D721Med (cell line): Measurements from ENCODE around the gene KIF1B.

Experiments
- DNase-seq: peaks from one replicate; pipeline ENCODE4 v3.0.0; 2011; ENCODE audit warnings: low spot score; ENCODE audit not compliant: insufficient read length
- FAIRE-seq: peaks from 2 replicates; lab custom pipeline; 2011; peaks lifted over from hg19 to GRCh38; lab: Jason Lieb, UNC
- TF ChIP-seq, protein P1 (sequence below): IDR thresholded peaks from 2 replicates; pipeline ENCODE4 v1.5.1; 2012; ENCODE audit warnings: mild to moderate bottlenecking, control low read depth; ENCODE audit not compliant: insufficient read depth; ENCODE audit errors: missing control alignments

KIF1B gene

DNA sequence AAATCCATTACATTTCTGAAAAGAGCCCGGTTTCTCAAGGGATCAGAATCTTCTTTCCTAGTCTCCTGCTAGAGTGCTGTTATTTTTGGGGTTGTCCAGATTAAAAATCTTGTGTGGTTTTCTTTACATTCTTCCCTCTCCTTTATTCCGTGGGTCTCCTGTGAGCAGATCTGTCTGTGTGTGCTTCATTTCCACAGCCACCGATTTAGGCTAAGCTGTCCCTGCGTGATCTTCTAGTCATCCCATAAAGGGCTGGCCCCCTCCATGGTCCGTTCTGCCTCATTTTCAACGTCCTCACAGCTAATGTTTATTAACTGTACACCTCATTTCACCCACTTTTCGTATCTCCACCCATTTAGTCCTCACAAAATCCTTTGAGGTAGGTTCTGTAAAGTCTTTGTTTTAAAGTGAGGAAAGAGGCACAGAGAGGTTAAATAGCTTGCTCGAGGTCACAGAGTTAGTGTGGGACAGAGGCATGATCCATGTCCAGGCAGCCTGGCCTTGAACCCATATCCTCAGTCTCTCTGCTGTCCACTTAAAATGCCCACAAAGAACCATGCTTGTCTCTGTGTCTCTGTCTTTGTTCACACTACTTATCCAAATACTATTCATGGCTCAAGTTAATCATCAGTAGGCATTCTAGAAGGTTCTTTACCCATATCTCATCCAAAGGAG lies 38.2 kb upstream of the KIF1B start:
- TF ChIP-seq, protein P1, sequence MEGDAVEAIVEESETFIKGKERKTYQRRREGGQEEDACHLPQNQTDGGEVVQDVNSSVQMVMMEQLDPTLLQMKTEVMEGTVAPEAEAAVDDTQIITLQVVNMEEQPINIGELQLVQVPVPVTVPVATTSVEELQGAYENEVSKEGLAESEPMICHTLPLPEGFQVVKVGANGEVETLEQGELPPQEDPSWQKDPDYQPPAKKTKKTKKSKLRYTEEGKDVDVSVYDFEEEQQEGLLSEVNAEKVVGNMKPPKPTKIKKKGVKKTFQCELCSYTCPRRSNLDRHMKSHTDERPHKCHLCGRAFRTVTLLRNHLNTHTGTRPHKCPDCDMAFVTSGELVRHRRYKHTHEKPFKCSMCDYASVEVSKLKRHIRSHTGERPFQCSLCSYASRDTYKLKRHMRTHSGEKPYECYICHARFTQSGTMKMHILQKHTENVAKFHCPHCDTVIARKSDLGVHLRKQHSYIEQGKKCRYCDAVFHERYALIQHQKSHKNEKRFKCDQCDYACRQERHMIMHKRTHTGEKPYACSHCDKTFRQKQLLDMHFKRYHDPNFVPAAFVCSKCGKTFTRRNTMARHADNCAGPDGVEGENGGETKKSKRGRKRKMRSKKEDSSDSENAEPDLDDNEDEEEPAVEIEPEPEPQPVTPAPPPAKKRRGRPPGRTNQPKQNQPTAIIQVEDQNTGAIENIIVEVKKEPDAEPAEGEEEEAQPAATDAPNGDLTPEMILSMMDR: no peak
- DNase-seq: no peak
- FAIRE-seq: no peak

DNA sequence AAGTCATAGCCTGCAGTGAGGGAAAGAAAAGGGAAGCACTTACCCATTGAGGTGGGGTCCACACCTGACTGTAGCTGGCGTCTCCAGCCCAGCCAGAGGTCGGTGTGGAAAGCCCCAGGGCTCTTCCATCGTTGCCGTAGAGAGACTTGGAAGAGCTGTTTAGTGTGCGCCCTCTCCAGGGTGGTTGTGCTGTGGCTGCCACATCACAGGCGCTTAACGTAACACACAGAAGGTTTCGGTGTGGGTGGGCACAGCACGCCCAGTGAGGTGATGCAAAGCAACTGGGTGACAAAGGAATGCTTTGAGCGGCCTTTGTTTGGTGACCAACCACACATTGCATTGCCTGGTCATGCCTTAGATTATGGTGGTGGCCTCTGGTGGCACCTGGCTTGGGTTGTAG lies 36.8 kb upstream of the KIF1B start:
- DNase-seq: no peak
- no peak for FAIRE-seq
- TF ChIP-seq, protein P1: no peak

DNA sequence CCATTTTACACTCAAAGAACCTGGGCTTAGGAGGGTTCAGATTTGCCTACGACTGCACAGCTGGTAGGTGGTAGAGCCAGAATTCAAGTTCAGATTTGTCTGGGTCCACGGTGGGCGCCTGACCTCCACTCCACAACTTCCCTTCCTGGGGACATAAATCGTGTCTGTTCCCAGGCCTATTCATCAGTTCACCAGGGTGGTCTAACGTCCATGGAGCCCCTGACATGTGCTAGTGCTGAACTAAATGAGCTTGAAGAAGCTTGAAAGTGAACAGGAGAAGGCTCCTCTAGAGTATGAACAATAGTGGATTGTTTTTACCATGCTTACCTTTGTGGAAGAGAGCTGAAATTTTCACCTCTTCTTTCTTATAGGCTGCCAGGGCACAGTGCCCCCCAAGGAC lies 32.5 kb upstream of the KIF1B start:
- TF ChIP-seq, protein P1: no peak
- no peak for FAIRE-seq
- DNase-seq: no peak

DNA sequence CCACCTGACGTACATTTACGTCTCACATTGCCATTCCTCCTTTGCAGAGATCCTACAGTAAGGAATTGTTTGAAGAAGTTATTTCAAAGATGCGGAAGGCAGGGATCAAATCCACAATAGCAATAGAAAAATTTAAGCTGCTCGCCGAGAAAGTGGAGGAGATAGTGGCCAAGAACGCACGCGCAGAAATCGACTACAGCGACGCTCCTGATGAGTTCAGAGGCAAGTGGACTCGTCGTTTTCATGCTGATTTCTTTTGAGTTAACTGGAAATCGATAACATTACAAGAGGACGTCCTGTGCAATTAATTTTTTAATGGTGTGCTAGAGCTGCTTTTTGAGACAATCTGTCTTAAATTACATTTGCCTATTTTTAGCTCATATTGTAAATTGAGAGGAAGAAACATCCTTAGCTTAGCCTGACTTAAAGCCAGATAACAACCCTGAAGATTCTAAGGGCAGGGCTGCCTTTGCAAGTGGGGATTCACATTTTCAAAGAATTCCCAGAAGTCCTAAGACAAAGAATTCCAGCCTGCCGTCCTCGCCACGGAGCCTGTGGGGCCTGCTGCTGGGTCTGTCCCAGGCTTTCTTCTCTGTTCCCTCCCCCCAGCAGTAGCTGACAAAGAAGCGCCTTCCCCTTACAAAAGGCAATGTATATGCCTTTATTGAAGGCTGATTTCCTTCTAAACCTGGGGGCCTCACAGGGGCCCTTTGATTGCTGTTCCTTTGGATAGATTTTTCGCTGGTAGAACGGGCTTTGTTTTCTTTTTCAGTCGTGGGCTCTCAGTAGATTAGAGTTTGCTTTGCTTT lies 31.6 kb upstream of the KIF1B start:
- TF ChIP-seq, protein P1: no peak
- DNase-seq (no peak), FAIRE-seq (no peak)

DNA sequence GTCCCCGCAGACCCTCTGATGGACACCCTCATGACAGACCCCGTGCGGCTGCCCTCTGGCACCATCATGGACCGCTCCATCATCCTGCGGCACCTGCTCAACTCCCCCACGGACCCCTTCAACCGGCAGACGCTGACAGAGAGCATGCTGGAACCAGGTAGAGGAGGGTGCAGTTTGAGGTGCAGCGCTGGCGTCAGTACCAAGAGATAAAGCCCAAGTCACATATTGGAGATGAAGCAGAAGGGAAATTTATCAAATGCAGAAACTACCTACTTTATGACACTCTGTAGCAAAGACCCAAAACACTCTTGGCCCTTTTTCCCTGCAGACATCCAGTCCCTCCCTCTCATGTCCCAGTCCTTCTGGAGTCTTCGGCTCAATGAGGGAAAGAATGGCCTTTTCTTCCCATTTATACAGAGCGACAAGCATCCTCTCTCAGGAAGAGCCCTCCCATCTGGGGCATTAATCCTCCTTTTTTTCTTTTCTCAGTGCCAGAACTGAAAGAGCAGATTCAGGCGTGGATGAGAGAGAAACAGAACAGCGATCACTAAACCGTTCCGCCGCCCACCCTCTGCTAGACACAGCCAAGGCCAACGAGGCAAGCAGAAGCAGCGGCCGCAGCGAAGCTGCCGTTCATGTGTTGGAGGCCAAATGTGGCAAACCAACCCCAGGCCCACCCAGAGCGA lies 30.8 kb upstream of the KIF1B start:
- FAIRE-seq: no peak
- TF ChIP-seq, protein P1: no peak
- DNase-seq: no peak

DNA sequence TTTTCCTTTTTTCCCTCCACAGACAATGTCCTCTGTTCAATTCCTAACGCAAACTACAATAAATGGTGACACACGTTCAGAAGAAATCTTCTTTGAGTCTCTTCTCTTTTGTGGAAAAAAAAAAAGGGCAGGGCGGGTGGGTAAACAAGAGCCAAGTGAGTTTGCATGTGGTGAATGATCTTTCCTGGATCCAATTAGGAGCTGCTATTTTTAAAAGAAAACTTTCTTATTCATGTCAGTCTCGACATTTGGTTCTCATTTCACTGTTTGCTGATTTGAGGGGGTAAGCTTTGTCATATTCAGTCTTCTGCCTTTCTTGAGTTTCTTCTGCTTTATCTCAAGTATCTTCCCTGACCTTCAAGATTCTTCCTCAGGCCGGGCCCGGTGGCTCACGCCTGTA lies 29.2 kb upstream of the KIF1B start:
- FAIRE-seq (no peak), DNase-seq (no peak)
- TF ChIP-seq, protein P1: no peak
